HG02759 (cell line): Measurements from ENCODE around the gene TRAPPC11.

ENCODE experiments used
- ATAC-seq: cut with Tn5 transposase; IDR thresholded peaks from one replicate; pipeline ENCODE4 v1.9.1; 2021; ENCODE audit warnings: mild to moderate bottlenecking, moderate library complexity; ENCODE audit not compliant: unreplicated experiment

TRAPPC11 gene

DNA sequence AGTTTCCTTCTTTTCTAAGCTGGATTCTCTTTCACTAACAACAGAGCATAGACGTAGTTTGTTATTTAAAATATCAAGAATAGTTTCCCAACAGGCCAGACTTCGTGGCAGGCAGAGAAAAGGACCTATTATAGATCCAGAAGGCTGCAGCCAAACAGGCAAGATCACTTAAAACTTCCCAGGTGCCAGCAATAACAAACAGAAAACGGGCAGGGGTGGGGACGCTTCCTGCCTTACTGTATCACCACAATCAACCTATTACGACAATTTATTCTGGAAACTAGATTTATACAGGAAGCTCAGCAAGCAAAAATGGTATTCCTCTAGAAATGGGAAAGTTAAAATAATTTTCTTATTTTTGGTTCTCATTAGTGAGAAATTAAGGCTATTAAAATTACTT, 22.2 kb upstream of the TRAPPC11 start:
- ATAC-seq, result no peak

- ATAC-seq, result no peak
These were observed 21.6 kb upstream of the TRAPPC11 start for GRCh38 chr4:183637461-183637860.

GRCh38 chr4:183638436-183638835, 20.7 kb upstream of the TRAPPC11 start:
- no peak for ATAC-seq

DNA sequence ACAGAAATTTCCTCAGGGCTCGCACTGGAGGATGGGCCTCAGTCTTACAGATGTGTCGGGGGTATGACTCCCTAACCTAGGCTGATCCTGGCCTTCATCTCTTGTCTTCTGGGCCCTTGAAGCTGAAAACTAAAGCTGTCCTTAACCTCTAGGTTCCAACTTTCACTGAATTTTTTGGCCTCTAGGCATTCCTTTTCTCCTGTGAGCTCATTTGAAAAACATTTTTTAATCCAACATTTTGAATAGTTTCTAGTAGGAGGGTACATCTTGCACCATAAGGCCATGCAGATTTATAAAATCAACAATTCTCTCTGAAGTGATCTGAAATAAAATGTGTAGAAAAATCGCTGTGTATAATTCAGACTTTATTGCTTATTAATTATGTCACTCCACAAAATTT, 19.8 kb upstream of the TRAPPC11 start:
- ATAC-seq, result no peak

- no peak for ATAC-seq
These were observed 13.8 kb upstream of the TRAPPC11 start for GRCh38 chr4:183645326-183645725.

- ATAC-seq, result no peak
These were observed 1.5 kb upstream of the TRAPPC11 start for GRCh38 chr4:183657564-183657963.

- peak; percentile 37 for ATAC-seq
These were observed 598 bp upstream of the TRAPPC11 start for GRCh38 chr4:183658362-183659028.

DNA sequence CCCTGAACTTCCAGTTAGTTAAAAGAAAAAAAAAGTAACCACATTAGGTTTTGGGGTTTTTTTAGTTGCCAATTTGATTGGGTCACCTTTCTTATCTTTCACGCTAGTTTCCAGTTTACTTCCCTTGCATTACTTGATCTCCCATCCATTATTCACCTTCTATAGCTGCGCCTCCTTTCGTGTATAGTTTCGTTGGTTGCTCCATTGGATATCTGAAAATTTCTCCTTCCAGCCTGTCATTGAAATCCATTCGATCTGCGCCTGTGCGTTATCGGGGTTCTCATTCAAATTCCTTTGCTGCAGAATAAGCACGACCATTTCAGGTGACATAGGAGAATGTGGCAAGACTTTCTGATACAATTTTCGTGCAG, 764 bp downstream of the TRAPPC11 start:
- ATAC-seq, result no peak

DNA sequence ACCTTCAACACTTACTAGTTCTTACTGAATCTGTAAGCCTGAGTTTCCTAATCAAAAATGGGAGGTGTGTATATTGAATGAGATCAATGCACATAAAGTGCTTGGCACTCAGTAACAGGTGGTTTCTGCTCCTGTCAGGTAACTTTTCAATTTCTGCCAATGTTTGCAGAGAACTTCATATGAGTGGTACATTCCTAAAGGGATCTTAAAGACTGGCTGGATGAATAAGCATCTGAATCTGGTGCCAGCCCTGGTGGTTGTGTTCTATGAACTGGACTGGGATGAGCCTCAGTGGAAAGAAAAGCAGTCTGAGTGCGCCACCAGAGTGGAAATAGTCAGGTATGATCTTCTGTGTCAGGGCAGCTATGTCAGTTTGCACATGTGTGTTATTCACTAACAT, 7.0 kb downstream of the TRAPPC11 start:
- ATAC-seq, result no peak

DNA sequence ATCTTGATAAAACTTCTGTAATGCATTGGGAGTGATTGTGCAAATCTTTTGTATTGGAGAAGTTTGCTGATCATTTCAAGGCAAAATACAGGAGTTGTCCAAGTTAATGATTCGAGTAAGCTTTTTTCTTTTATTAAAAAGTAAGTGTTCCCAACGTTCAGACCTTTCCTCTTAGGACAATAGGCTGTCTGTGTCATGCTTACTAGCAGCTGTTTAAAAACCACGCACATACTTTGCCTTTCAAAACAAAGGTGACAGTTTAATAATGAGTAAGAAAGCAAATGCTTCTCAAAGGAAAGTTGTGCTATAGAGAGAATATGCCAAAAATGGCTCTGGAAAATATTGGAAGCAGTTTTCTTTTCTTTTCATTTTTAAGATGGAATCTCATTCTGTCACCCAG, 11.2 kb downstream of the TRAPPC11 start:
- ATAC-seq, result no peak

DNA sequence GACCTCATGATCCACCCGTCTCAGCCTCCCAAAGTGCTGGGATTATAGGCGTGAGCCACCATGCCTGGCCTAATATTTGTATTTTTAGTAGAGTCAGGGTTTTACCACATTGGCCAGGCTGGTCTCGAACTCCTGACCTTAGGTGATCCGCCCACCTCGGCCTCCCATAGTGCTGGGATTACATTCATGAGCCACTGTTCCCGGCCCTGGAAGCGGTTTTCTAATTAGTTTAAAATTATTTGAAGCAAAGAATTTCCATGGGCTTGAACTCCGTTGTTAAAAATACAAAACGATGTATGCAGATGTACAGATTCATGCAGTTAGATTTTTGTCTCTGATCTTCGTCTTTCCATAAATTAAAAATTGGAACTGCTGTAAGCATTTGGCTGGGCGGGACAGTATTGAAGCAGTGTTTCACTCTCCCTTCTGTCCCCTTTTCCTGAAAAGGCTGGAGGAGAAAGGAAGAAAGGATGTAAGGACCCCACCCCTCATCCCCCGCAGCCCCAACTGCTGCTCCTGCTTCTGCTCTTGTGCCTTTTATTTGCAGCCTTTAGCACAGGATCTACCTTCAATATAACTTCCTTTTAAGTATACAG, 12.0 kb downstream of the TRAPPC11 start:
- no peak for ATAC-seq

DNA sequence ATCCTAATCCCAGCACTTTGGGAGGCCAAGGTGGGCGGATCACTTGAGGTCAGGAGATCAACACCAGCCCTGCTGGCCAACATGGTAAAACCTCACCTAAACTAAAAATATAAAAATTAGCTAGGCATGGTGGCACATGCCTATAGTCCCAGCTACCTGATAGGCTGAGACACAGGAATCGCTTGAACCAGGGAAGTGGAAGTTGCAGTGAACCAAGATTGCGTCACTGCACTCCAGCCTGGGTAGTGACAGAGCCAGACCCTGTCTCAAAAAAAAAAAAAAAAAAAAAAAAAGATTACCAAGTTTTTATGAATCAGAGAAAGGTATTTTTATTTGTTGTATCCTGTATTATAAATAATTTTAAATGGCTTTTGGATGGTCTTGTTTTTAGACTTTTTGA, 15.1 kb downstream of the TRAPPC11 start:
- no peak for ATAC-seq

DNA sequence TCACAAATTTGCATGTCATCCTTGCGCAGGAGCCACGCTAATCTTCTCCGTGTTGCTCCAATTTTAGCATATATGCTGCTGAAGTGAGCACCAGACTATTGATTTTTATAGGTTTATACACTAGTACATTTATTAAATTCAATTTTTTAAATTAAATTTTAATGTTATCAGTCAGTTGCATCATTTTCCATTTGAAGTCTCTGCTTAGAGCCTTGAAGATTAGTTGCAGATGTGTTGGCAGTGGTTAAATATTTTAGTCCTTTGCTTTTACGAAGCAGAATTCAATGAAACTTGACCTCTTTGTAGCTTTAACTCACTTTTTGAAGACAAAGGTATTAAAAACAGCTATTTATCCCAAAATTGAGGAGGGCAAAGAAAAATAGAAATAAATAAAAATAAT, 16.5 kb downstream of the TRAPPC11 start:
- no peak for ATAC-seq

GRCh38 chr4:183681119-183681518, 22.0 kb downstream of the TRAPPC11 start:
- no peak for ATAC-seq

DNA sequence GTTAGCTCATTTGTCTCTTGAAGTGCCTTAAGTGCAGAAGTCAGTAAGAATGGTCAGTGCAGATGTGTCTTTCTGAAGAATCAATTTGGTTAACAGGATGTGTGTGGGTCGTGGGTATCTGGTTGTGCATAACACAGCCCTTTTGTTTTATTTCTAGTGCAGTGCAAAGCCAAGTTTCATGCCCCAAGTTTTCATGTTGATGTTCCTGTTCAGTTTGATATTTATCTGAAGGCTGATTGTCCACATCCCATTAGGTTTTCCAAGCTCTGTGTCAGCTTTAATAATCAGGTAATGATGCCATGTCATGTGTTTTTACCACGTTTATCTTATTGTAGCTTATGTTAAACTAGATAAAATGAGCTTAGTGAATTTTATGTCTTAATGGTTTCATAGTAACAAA, 27.4 kb downstream of the TRAPPC11 start:
- no peak for ATAC-seq

GRCh38 chr4:183688216-183688615, 29.1 kb downstream of the TRAPPC11 start:
- ATAC-seq, result no peak

GRCh38 chr4:183691006-183691405, 31.9 kb downstream of the TRAPPC11 start:
- ATAC-seq, result no peak

GRCh38 chr4:183691897-183692296, 32.8 kb downstream of the TRAPPC11 start:
- no peak for ATAC-seq

DNA sequence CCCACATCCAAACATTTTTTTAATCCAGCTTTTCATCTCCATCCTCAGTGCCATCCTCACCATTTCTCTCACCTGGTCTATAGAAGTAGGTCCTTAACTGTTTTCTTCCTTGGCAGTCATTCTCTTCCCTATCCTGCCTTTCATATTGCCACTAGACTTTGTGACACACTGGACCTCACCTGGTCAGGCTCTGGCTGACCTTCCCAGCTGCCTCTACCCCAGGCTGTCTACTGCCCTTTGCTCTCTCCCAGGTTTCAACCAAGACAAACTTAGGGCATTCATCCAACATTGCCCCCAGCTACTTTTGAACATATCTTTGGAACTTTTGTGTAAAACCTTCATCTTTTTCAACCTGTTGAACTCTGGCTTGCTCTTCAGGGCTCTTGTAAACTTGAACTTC, 39.8 kb downstream of the TRAPPC11 start:
- no peak for ATAC-seq

DNA sequence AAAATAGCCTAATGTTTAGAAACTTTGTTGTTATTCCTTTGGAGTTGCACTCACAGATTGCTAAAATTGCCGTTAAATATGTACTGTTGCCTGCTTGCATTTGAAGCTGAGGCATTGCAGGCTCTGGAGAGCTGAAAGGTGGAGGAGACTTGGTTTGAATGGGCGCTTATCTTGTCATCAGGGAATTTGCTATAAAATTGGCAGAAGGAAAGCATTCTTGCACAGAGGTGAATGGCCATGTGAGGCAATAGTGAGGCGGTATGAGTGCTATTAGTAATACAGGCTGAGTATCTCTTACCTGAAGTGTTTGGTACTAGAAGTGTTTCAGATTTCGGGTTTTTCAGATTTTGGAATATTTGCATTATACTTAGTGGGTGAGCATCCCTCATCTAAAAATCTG, 41.3 kb downstream of the TRAPPC11 start:
- no peak for ATAC-seq

GRCh38 chr4:183702492-183702891, 43.4 kb downstream of the TRAPPC11 start:
- no peak for ATAC-seq

DNA sequence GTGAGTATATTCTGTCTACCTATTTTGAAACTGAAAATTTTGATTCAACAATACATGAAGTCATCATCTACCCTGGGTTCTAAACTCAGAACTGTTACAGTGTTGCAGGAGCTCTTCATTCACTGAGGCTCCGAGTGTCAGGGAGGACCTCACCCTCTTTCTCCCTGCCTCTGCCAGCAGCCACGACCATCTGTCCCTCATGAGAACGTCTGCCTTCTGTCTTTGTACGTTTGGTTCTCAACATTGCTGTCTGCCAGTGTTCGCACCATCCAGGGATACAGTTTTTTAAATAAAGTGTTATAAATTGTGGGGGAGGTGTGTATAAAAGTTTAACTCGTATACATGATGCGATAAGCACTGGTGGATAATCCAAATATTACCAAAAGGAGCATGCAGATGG, 55.5 kb downstream of the TRAPPC11 start:
- no peak for ATAC-seq

- no peak for ATAC-seq
These were observed 57.2 kb downstream of the TRAPPC11 start for GRCh38 chr4:183716302-183716701.
